ENCODE data around the gene IMMP2L.

GRCh38 chr7:110786328-110786965 lies 775.8 kb downstream of the IMMP2L start:
- TF ChIP-seq, protein P1, sequence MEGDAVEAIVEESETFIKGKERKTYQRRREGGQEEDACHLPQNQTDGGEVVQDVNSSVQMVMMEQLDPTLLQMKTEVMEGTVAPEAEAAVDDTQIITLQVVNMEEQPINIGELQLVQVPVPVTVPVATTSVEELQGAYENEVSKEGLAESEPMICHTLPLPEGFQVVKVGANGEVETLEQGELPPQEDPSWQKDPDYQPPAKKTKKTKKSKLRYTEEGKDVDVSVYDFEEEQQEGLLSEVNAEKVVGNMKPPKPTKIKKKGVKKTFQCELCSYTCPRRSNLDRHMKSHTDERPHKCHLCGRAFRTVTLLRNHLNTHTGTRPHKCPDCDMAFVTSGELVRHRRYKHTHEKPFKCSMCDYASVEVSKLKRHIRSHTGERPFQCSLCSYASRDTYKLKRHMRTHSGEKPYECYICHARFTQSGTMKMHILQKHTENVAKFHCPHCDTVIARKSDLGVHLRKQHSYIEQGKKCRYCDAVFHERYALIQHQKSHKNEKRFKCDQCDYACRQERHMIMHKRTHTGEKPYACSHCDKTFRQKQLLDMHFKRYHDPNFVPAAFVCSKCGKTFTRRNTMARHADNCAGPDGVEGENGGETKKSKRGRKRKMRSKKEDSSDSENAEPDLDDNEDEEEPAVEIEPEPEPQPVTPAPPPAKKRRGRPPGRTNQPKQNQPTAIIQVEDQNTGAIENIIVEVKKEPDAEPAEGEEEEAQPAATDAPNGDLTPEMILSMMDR (IDR thresholded peaks at IDR 0.05) = no peak
- TF ChIP-seq POLR2A (IDR thresholded peaks at IDR 0.05; ENCODE audit: low read depth) (no peak), EP300 (IDR thresholded peaks at IDR 0.05) (no peak)

Measured in esophagus muscularis mucosa (tissue), 4 donors.